Measurements from ENCODE around the gene PRXL2A.

DNA sequence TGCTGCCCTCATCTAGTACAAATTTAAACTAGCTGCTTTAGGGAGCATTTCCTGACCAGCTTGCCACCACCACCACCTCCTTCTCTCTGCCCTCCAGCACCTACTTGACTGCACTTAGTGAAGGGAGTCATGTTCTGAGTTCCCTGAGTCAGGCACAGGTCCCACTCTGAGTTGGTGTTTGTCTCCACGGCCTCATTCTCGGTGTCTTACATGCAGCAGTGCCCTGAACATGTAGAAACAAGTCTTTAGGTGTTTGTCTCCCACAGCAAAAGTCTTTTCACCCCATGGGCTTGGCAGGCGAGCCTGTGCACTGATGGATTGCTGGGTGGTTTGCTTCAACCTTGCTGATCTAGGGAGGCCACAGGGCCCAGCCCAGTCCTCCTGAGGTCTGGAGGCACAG, 62.6 kb downstream of the PRXL2A start:
- TF ChIP-seq SMC3 (IDR thresholded peaks at IDR 0.05; ENCODE audit: low read depth, low read length): no peak
- no peak for TF ChIP-seq NFE2L2 (IDR thresholded peaks at IDR 0.05; ENCODE audit: low read depth, low read length)
- TF ChIP-seq, protein P1, sequence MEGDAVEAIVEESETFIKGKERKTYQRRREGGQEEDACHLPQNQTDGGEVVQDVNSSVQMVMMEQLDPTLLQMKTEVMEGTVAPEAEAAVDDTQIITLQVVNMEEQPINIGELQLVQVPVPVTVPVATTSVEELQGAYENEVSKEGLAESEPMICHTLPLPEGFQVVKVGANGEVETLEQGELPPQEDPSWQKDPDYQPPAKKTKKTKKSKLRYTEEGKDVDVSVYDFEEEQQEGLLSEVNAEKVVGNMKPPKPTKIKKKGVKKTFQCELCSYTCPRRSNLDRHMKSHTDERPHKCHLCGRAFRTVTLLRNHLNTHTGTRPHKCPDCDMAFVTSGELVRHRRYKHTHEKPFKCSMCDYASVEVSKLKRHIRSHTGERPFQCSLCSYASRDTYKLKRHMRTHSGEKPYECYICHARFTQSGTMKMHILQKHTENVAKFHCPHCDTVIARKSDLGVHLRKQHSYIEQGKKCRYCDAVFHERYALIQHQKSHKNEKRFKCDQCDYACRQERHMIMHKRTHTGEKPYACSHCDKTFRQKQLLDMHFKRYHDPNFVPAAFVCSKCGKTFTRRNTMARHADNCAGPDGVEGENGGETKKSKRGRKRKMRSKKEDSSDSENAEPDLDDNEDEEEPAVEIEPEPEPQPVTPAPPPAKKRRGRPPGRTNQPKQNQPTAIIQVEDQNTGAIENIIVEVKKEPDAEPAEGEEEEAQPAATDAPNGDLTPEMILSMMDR (conservative IDR thresholded peaks at IDR 0.05; ENCODE audit: low read depth, low read length): no peak
- TF ChIP-seq RAD21 (IDR thresholded peaks at IDR 0.05; ENCODE audit: low read length): no peak
- no peak for TF ChIP-seq CEBPB (IDR thresholded peaks at IDR 0.05; ENCODE audit: low read depth, low read length)
- TF ChIP-seq POLR2A (IDR thresholded peaks at IDR 0.05; ENCODE audit: low read depth, low read length): no peak
- TF ChIP-seq, protein P2, sequence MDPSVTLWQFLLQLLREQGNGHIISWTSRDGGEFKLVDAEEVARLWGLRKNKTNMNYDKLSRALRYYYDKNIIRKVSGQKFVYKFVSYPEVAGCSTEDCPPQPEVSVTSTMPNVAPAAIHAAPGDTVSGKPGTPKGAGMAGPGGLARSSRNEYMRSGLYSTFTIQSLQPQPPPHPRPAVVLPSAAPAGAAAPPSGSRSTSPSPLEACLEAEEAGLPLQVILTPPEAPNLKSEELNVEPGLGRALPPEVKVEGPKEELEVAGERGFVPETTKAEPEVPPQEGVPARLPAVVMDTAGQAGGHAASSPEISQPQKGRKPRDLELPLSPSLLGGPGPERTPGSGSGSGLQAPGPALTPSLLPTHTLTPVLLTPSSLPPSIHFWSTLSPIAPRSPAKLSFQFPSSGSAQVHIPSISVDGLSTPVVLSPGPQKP (IDR thresholded peaks at IDR 0.05; ENCODE audit: borderline replicate concordance, low read depth, low read length): no peak
- TF ChIP-seq, protein P3, sequence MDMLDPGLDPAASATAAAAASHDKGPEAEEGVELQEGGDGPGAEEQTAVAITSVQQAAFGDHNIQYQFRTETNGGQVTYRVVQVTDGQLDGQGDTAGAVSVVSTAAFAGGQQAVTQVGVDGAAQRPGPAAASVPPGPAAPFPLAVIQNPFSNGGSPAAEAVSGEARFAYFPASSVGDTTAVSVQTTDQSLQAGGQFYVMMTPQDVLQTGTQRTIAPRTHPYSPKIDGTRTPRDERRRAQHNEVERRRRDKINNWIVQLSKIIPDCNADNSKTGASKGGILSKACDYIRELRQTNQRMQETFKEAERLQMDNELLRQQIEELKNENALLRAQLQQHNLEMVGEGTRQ (IDR thresholded peaks at IDR 0.05; ENCODE audit: low read depth, low read length): no peak
- TF ChIP-seq FOS (IDR thresholded peaks at IDR 0.05; ENCODE audit: low read depth, low read length): no peak
- no peak for TF ChIP-seq MAFK (IDR thresholded peaks at IDR 0.05; ENCODE audit: low read depth, low read length)
- TF ChIP-seq RFX5 (IDR thresholded peaks at IDR 0.05; ENCODE audit: low read depth, low read length): no peak
- no peak for TF ChIP-seq MXI1 (IDR thresholded peaks at IDR 0.05; ENCODE audit: borderline replicate concordance, low read depth, low read length)
- no peak for TF ChIP-seq CHD1 (IDR thresholded peaks at IDR 0.05; ENCODE audit: low read depth, low read length)
- no peak for TF ChIP-seq BHLHE40 (IDR thresholded peaks at IDR 0.05; ENCODE audit: low read depth, low read length)

Measured in IMR-90 (cell line).